Mesodermal cell (in vitro differentiated cells): Measurements from ENCODE around the gene RUNX3.

Experiments used
- H3K27ac ChIP-seq: 2 replicates; pipeline ENCODE4 v1.7.0; 2013; ENCODE audit warnings: mild to moderate bottlenecking, low read depth, low read length, moderate library complexity; ENCODE audit not compliant: severe bottlenecking
- H3K36me3 ChIP-seq: 2 replicates; pipeline ENCODE4 v1.7.1; 2013; ENCODE audit warnings: mild to moderate bottlenecking, low read length, moderate library complexity; ENCODE audit not compliant: control insufficient read depth, insufficient read depth
- H3K4me1 ChIP-seq: one replicate; pipeline ENCODE4 v1.7.1; 2013; ENCODE audit warnings: mild to moderate bottlenecking, low read length; ENCODE audit not compliant: insufficient read depth, control insufficient read depth, poor library complexity, severe bottlenecking
- H3K4me3 ChIP-seq: 2 replicates; pipeline ENCODE4 v1.7.0; 2013; ENCODE audit warnings: low read length, control low read depth, mild to moderate bottlenecking; ENCODE audit not compliant: insufficient read depth, poor library complexity, severe bottlenecking; ENCODE audit errors: extremely low read depth
- H3K9me3 ChIP-seq: 2 replicates; pipeline ENCODE4 v1.7.1; 2013; ENCODE audit warnings: mild to moderate bottlenecking, low read length, moderate library complexity; ENCODE audit not compliant: control insufficient read depth
- WGBS, 2 experiments: methylation state at CpG; one replicate each; pipeline ENCODE4 v1.1.5; 2013; ENCODE audit warnings: missing lambda C conversion rate in 2 of 2; ENCODE audit not compliant: insufficient coverage in 2 of 2; 5-methylcytosine and 5-hydroxymethylcytosine counted together

The RUNX3 gene

DNA sequence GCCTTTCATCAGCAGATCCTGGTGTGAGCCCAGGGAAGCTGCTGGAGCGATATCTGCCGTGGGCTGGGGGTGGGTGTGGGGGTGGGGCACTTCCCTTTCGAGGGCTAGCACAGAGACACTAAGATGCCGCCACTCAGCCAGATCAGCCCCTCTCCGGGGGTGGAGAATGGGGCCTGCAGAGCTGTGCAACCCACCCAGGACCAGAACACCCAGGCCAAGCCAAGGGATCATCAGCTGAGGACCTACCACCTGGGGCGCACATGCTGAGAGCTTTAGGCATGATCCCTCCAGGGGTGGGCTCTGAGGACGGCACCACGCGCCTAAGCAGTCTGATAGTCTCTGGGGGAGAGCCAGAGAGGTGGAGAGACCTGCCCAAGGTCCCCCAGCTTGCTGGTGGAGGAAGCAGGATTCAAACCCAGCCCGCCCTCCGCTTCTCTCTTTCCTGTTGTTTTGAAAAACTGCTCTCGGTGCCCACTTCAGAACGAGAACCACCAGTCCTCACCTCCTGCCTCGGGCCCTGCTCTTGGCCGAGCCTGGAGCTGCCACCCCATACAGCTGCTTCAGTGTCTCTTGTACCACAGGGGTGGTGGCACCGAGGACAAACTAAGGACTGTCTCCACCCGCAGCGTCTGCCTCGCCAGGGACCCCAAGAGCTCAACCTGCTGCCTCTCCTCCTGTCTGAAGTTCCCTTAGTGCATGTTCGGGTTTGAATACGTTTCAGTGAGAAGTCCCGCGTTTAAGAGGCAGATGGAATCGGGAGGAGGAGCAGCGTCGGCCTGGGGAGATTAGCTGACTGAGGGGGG lies 39.7 kb upstream of the RUNX3 start:
- H3K4me1 ChIP-seq = peaks cover 35% of the 10 kb centered on the region
- no peak overlapping the region for H3K4me3 ChIP-seq
- H3K9me3 ChIP-seq = peaks cover 10% of the 10 kb centered on the region
- no peaks in the 10 kb centered on the region for H3K36me3 ChIP-seq
- 67 to 69% methylated on average over 21 to 25 of the region's 26 CpGs for WGBS, 2 experiments
- peak overlapping the region; percentile 8 for H3K27ac ChIP-seq

GRCh38 chr1:24968941-24969585 lies 39.0 kb upstream of the RUNX3 start:
- H3K9me3 ChIP-seq = peaks cover 2% of the 10 kb centered on the region
- no peak overlapping the region for H3K4me3 ChIP-seq
- peaks cover 39% of the 10 kb centered on the region for H3K4me1 ChIP-seq
- WGBS, 2 experiments = 95% methylated on average over 13 of the region's 14 CpGs
- H3K36me3 ChIP-seq = no peaks in the 10 kb centered on the region
- H3K27ac ChIP-seq = no peak overlapping the region

DNA sequence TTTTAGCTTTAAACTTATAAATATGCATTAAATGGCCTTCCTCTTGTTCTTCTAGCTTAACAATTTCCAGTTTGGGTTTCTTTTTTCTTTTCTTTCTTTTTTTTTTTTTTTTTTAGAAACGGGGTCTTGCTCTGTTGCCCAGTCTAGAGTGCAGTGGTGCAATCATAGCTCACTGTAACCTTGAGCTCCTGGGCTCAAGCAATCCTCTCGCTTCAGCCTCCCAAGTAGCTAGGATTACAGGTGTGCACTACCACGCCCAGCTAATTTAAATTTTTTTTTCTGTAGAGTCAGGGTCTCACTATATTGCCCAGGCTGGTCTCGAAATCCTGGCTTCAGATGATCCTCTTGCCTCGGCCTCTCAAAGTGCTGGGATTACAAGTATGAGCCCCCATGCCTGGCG lies 37.9 kb upstream of the RUNX3 start:
- H3K4me3 ChIP-seq = no peak overlapping the region
- no peaks in the 10 kb centered on the region for H3K9me3 ChIP-seq
- no peaks in the 10 kb centered on the region for H3K36me3 ChIP-seq
- H3K4me1 ChIP-seq = peaks cover 34% of the 10 kb centered on the region
- H3K27ac ChIP-seq = no peak overlapping the region
- WGBS, 2 experiments = 76 to 98% methylated on average over 4 to 5 of the region's 6 CpGs

DNA sequence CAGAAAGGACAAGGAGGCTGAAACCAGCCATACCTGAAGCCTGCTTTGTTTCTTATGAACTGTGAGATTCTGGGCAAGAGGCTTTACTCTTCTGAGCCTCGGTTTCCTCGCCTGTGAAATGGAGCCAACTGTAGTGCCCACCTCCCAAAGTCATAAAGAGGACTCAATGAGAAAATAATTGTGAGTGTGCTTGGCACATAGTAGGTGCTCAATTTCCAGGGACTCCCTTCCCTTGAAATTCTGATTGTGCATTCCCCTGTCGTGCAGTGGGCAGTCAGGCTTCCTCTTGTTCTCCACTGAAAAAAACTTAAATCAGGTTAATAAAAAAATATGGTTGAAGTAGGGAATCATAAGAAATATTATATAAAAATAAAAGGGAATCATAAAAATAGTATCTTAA lies 37.5 kb upstream of the RUNX3 start:
- peaks cover 30% of the 10 kb centered on the region for H3K4me1 ChIP-seq
- H3K27ac ChIP-seq = no peak overlapping the region
- no CpG with 5 or more reads among the region's 3 CpGs for WGBS, 2 experiments
- H3K4me3 ChIP-seq = no peak overlapping the region
- H3K36me3 ChIP-seq = no peaks in the 10 kb centered on the region
- H3K9me3 ChIP-seq = no peaks in the 10 kb centered on the region

DNA sequence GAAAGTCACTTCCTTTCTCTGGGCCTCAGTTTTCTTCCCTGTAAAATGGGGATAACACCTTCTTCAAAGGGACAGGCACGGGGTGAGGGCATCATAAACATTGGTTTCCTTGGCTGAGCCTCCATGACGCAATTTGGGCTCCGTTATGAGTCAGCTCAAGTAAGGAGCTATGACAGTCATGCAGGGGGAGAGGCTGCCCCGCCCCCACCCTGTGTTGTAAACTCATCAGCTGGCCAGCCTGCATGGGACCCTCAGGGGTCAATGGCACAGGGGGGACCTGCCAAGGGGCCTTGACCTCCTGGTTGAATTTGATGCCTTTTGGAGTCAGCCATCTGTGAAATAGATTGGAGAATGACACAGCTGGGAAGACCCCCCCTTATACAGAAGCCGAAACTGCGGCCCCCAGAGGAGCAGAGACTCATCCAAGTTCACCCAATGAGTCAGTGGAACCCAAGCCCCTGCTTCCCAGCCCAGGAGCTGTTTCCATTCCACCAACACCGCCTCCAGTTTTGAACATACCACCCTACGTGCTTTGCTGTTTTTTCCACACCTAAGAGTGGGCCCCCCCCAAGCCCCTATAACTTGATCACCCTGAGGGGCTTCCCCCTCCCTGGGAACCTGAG lies 36.8 kb upstream of the RUNX3 start:
- Histone ChIP-seq H3K9me3 (no peaks in the 10 kb centered on the region), H3K27ac (no peak overlapping the region), H3K4me1 (peaks cover 26% of the 10 kb centered on the region), H3K4me3 (no peak overlapping the region), H3K36me3 (no peaks in the 10 kb centered on the region)
- WGBS, 2 experiments = 66 to 81% methylated on average over 6 to 7 of the region's 8 CpGs

GRCh38 chr1:24966121-24966723 lies 36.1 kb upstream of the RUNX3 start:
- Histone ChIP-seq H3K27ac (no peak overlapping the region), H3K4me3 (no peak overlapping the region), H3K9me3 (no peaks in the 10 kb centered on the region), H3K36me3 (no peaks in the 10 kb centered on the region), H3K4me1 (peaks cover 20% of the 10 kb centered on the region)
- WGBS, 2 experiments = 83% methylated on average over 2 of the region's 4 CpGs; no CpG with 5 or more reads in 1 of the 2 experiments

DNA sequence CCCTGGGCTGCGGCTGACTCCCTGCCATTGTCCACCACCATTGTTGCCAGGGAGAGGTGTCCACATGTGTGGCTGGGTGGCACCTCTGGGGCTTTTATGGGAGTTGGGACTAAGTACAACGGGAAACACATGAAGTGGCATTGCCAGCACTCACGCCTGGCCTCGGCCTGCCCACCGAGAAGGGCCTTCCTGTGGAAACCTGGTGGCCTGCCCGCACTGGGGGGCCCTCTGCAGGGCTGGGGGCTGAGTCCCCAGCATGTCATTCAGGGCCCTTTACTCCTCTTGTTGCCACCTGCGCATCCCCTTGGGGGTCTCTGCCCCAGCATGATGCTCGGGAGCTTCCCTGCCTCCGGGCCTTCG lies 35.5 kb upstream of the RUNX3 start:
- no peak overlapping the region for H3K4me3 ChIP-seq

GRCh38 chr1:24964811-24965570 lies 34.9 kb upstream of the RUNX3 start:
- Histone ChIP-seq H3K4me3 (no peak overlapping the region), H3K4me1 (peaks cover 15% of the 10 kb centered on the region), H3K27ac (no peak overlapping the region), H3K36me3 (no peaks in the 10 kb centered on the region), H3K9me3 (no peaks in the 10 kb centered on the region)
- WGBS, 2 experiments = 94 to 95% methylated on average over 19 to 26 of the region's 32 CpGs

More for the DNA sequence above, 35.5 kb upstream of the RUNX3 start:
- Histone ChIP-seq H3K9me3 (no peaks in the 10 kb centered on the region), H3K4me1 (peaks cover 19% of the 10 kb centered on the region), H3K27ac (no peak overlapping the region), H3K36me3 (no peaks in the 10 kb centered on the region)
- WGBS, 2 experiments = 95 to 99% methylated on average over 8 to 10 of the region's 10 CpGs

GRCh38 chr1:24963943-24964693 lies 34.0 kb upstream of the RUNX3 start:
- WGBS, 2 experiments = 94 to 98% methylated on average over 17 to 23 of the region's 23 CpGs
- Histone ChIP-seq H3K27ac (no peak overlapping the region), H3K4me1 (peaks cover 18% of the 10 kb centered on the region), H3K9me3 (no peaks in the 10 kb centered on the region), H3K36me3 (no peaks in the 10 kb centered on the region), H3K4me3 (no peak overlapping the region)
